Measurements from ENCODE around the gene POR. TPM values are rescaled to one million over a fixed set of nuclear protein-coding genes. Genes with fewer than 3 reads are reported as not detected.

POR gene
- total and polyA plus RNA-seq, 2 donors (not counting 1 experiment from before 2014, with no cell fraction given) = 68.4 to 78.4 TPM

DNA sequence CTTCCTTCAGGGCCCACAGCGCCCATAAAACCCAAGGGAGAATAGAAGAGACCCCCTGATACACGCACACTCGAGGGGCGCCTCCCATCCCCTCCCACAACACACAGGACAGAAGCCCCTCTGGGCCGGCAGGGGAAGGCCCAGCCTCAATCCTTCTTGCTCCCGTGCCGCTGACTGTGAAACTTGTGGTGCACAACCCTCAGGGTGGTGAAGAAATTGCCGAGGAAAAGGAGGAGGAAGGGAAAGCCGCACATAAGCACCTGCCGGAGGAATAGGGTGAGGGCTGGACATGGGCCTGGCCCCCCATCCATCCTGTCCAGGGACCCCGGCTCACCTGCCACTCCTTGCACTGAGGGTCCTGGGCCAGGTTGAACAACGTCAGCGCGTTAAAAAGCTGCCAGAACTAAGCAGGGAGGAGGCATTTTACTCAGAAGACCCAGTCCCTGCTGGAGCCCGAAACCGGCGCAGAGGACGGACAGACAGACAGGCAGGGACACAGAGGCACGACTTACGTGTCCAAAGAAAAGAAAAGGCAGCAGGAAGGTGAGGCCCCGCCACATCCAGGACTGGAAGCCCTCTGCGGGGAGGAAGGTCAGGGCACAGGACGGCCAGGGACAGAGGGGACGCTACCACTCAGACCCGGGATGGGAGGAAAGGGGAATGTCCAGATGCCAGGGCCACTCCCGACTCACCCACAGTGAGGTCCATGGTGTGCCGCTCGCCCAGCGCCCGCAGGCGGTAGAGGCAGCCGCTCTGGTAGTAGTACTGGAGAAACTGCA, 72.3 kb downstream of the POR start:
- H3K9me3 ChIP-seq (ENCODE audit: control extremely low read depth in 1 of 3, control insufficient read depth in 2 of 3, insufficient read depth in 1 of 3, low read length in 2 of 3) = no peaks in the 10 kb centered on the region

More for the DNA sequence above, 72.3 kb downstream of the POR start:
- Mint-ChIP-seq H3K27me3 (no peaks in the 10 kb centered on the region), H3K4me1 (peaks cover 14% of the 10 kb centered on the region), H3K4me3 (no peak overlapping the region), H3K27ac (no peak overlapping the region), H3K9me3 (ENCODE audit: insufficient read depth) (no peaks in the 10 kb centered on the region)
- H3K27me3 ChIP-seq (replicated peaks in 1 of 4; ENCODE audit: control extremely low read depth in 1 of 4, control insufficient read depth in 3 of 4, insufficient read depth in 4 of 4, low read length in 3 of 4) = no peaks in the 10 kb centered on the region
- 98% methylated on average over 26 of the region's 32 CpGs for WGBS (ENCODE audit: insufficient coverage)
- TF ChIP-seq, protein P1, sequence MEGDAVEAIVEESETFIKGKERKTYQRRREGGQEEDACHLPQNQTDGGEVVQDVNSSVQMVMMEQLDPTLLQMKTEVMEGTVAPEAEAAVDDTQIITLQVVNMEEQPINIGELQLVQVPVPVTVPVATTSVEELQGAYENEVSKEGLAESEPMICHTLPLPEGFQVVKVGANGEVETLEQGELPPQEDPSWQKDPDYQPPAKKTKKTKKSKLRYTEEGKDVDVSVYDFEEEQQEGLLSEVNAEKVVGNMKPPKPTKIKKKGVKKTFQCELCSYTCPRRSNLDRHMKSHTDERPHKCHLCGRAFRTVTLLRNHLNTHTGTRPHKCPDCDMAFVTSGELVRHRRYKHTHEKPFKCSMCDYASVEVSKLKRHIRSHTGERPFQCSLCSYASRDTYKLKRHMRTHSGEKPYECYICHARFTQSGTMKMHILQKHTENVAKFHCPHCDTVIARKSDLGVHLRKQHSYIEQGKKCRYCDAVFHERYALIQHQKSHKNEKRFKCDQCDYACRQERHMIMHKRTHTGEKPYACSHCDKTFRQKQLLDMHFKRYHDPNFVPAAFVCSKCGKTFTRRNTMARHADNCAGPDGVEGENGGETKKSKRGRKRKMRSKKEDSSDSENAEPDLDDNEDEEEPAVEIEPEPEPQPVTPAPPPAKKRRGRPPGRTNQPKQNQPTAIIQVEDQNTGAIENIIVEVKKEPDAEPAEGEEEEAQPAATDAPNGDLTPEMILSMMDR (IDR thresholded peaks at IDR 0.05) = no peak
- no peak for TF ChIP-seq EZH2 (IDR thresholded peaks at IDR 0.05; ENCODE audit: borderline replicate concordance, insufficient read depth, low read depth, low read length, poor library complexity, severe bottlenecking)
- intact Hi-C loops (cut with micrococcal nuclease) = no loop called here
- H3K27ac ChIP-seq (ENCODE audit: low read length in 2 of 2) = no peak overlapping the region
- peaks cover 0 to 32% of the 10 kb centered on the region in 2 experiments for H3K36me3 ChIP-seq (replicated peaks in 1 of 2; ENCODE audit: control extremely low read depth in 1 of 2, control insufficient read depth in 1 of 2, extremely low read depth in 1 of 2, insufficient read depth in 2 of 2, low read length in 1 of 2)
- H3K9ac ChIP-seq (ENCODE audit: low read length) = no peak overlapping the region
- H3K4me1 ChIP-seq (ENCODE audit: control insufficient read depth in 2 of 2, insufficient read depth in 2 of 2, low read length in 2 of 2) = peaks cover 0 to 11% of the 10 kb centered on the region in 2 donors
- H3K4me2 ChIP-seq (replicated peaks; ENCODE audit: low read depth, low read length, poor library complexity, severe bottlenecking) = no peak overlapping the region
- ChIA-PET CTCF (interaction anchor here (0.7 kb wide), 1 partner anchor 33 kb away, joined by 3 read pairs; no protein-coding TSS in a partner anchor), POLR2A (no interaction called here)
- DNase-seq (no peak), ATAC-seq (ENCODE audit: low read depth) (no peak)
- no peak overlapping the region for H2AFZ ChIP-seq (ENCODE audit: insufficient read depth, low read depth, low read length, poor library complexity, severe bottlenecking)
- no peak overlapping the region for H3K4me3 ChIP-seq (ENCODE audit: control extremely low read depth in 1 of 5, extremely low read depth in 1 of 5, insufficient read depth in 1 of 5, low read depth in 2 of 5, low read length in 4 of 5)
- H3K79me2 ChIP-seq (ENCODE audit: control insufficient read depth, insufficient read depth, low read length) = no peaks in the 10 kb centered on the region
- no peaks in the 10 kb centered on the region for H4K20me1 ChIP-seq (ENCODE audit: control insufficient read depth, insufficient read depth, low read length, poor library complexity, severe bottlenecking)
